OCI-LY7 (cell line): ENCODE measurements around the gene IMPDH1.

ENCODE experiments used
- CTCF ChIP-seq: fragments of 200-600 bp; sonication (generic); conservative IDR thresholded peaks from 2 replicates; pipeline ENCODE4 v1.5.1; 2014; ENCODE audit warnings: mild to moderate bottlenecking, antibody characterized with exemption, low read length, moderate library complexity, mixed read lengths
- EZH2phosphoT487 ChIP-seq: fragments of 200-600 bp; sonication (generic); IDR thresholded peaks from 2 replicates; pipeline ENCODE4 v1.6.1; 2018; ENCODE audit warnings: low read depth, borderline replicate concordance, mild to moderate bottlenecking, mixed run types, antibody characterized with exemption, low read length, moderate library complexity, mixed read lengths

GRCh38 chr7:128350708-128351295 is 59.0 kb downstream of the IMPDH1 start:
- TF ChIP-seq CTCF (no peak), EZH2phosphoT487 (no peak)
